Measurements from ENCODE around the gene HIVEP3.
A peak's percentile ranks its signal among the peaks of the same experiment; 100 is the strongest.

Gene HIVEP3

GRCh38 chr1:41641475-41641814 lies 277.3 kb downstream of the HIVEP3 start:
- Histone ChIP-seq H3K36me3 (ENCODE audit: insufficient read depth, low read length) (peaks cover 64% of the 10 kb centered on the region), H3K4me1 (ENCODE audit: insufficient read depth, low read length) (peaks cover 51% of the 10 kb centered on the region), H3K9ac (ENCODE audit: low read depth, low read length) (no peak overlapping the region), H3K4me2 (ENCODE audit: insufficient read depth, low read length) (no peak overlapping the region), H3K4me3 (ENCODE audit: low read depth in 1 of 2, low read length in 2 of 2) (no peak overlapping the region), H4K20me1 (ENCODE audit: insufficient read depth, low read length) (peaks cover 93% of the 10 kb centered on the region), H2AFZ (ENCODE audit: low read depth, low read length) (no peak overlapping the region), H3K27ac (ENCODE audit: low read length) (peak overlapping the region; percentile 52), H3K9me3 (ENCODE audit: insufficient read depth, low read length, severe bottlenecking) (no peaks in the 10 kb centered on the region), H3K27me3 (ENCODE audit: insufficient read depth, low read length, poor library complexity) (no peaks in the 10 kb centered on the region), H3K79me2 (ENCODE audit: insufficient read depth, low read length) (peaks cover 99% of the 10 kb centered on the region)
- DNase-seq (no peak), ATAC-seq (ENCODE audit: insufficient read depth, low read depth) (no peak)
- TF ChIP-seq CTCF (IDR thresholded peaks at IDR 0.05; ENCODE audit: borderline replicate concordance, extremely low read depth, low read length, poor library complexity, severe bottlenecking) (no peak), EZH2 (IDR thresholded peaks at IDR 0.05; ENCODE audit: borderline replicate concordance, low read depth, low read length, severe bottlenecking) (no peak)

- H3K4me2 ChIP-seq (ENCODE audit: insufficient read depth, low read length): no peak overlapping the region
- H3K79me2 ChIP-seq (ENCODE audit: insufficient read depth, low read length): peaks cover 99% of the 10 kb centered on the region
- peak overlapping the region; percentile 52 for H3K27ac ChIP-seq (ENCODE audit: low read length)
Observed at GRCh38 chr1:41640756-41641474, 277.8 kb downstream of the HIVEP3 start.

GRCh38 chr1:41640141-41640751 lies 278.5 kb downstream of the HIVEP3 start:
- peak overlapping the region; percentile 52 for H3K27ac ChIP-seq (ENCODE audit: low read length)
- TF ChIP-seq CTCF (IDR thresholded peaks at IDR 0.05; ENCODE audit: borderline replicate concordance, extremely low read depth, low read length, poor library complexity, severe bottlenecking) (no peak), EZH2 (IDR thresholded peaks at IDR 0.05; ENCODE audit: borderline replicate concordance, low read depth, low read length, severe bottlenecking) (no peak)
- no peak overlapping the region for H3K9ac ChIP-seq (ENCODE audit: low read depth, low read length)
- no peaks in the 10 kb centered on the region for H3K9me3 ChIP-seq (ENCODE audit: insufficient read depth, low read length, severe bottlenecking)
- H4K20me1 ChIP-seq (ENCODE audit: insufficient read depth, low read length): peaks cover 88% of the 10 kb centered on the region
- no peak overlapping the region for H3K4me2 ChIP-seq (ENCODE audit: insufficient read depth, low read length)
- ATAC-seq (ENCODE audit: insufficient read depth, low read depth): peak; percentile 69
- H3K36me3 ChIP-seq (ENCODE audit: insufficient read depth, low read length): peaks cover 56% of the 10 kb centered on the region
- no peak for DNase-seq
- H3K4me3 ChIP-seq (ENCODE audit: low read depth in 1 of 2, low read length in 2 of 2): no peak overlapping the region
- peaks cover 47% of the 10 kb centered on the region for H3K4me1 ChIP-seq (ENCODE audit: insufficient read depth, low read length)
- no peak overlapping the region for H2AFZ ChIP-seq (ENCODE audit: low read depth, low read length)
- H3K79me2 ChIP-seq (ENCODE audit: insufficient read depth, low read length): peaks cover 99% of the 10 kb centered on the region
- H3K27me3 ChIP-seq (ENCODE audit: insufficient read depth, low read length, poor library complexity): no peaks in the 10 kb centered on the region

More at GRCh38 chr1:41640756-41641474, 277.8 kb downstream of the HIVEP3 start:
- Histone ChIP-seq H4K20me1 (ENCODE audit: insufficient read depth, low read length) (peaks cover 90% of the 10 kb centered on the region), H3K9me3 (ENCODE audit: insufficient read depth, low read length, severe bottlenecking) (no peaks in the 10 kb centered on the region), H3K4me1 (ENCODE audit: insufficient read depth, low read length) (peaks cover 47% of the 10 kb centered on the region), H2AFZ (ENCODE audit: low read depth, low read length) (no peak overlapping the region), H3K4me3 (ENCODE audit: low read depth in 1 of 2, low read length in 2 of 2) (no peak overlapping the region), H3K36me3 (ENCODE audit: insufficient read depth, low read length) (peaks cover 61% of the 10 kb centered on the region), H3K9ac (ENCODE audit: low read depth, low read length) (no peak overlapping the region), H3K27me3 (ENCODE audit: insufficient read depth, low read length, poor library complexity) (no peaks in the 10 kb centered on the region)
- ATAC-seq (ENCODE audit: insufficient read depth, low read depth): no peak
- no peak for DNase-seq
- no peak for TF ChIP-seq CTCF (IDR thresholded peaks at IDR 0.05; ENCODE audit: borderline replicate concordance, extremely low read depth, low read length, poor library complexity, severe bottlenecking)
- TF ChIP-seq EZH2 (IDR thresholded peaks at IDR 0.05; ENCODE audit: borderline replicate concordance, low read depth, low read length, severe bottlenecking): no peak

Measured in DND-41 (cell line).